Keratinocyte (primary cell): ENCODE results near the gene CLMN. TPM values are rescaled to one million over a fixed set of nuclear protein-coding genes. Genes with fewer than 3 reads are reported as not detected.

Experiments
- DNase-seq: peaks from one replicate; pipeline ENCODE4 v3.0.0-alpha.2; 2011; ENCODE audit warnings: low read depth, missing footprints, low spot score
- FAIRE-seq: peaks from 2 replicates; lab custom pipeline; 2011; peaks lifted over from hg19 to GRCh38; lab: Jason Lieb, UNC
- H2AFZ ChIP-seq: 2 replicates; pipeline ENCODE4 v1.6.0; 2012; ENCODE audit warnings: low read length, control low read depth, inconsistent platforms; ENCODE audit not compliant: control insufficient read depth
- H3K27ac ChIP-seq: 2 replicates; pipeline ENCODE4 v1.5.1; 2011; ENCODE audit warnings: low read length; ENCODE audit not compliant: control insufficient read depth, insufficient read depth
- H3K27me3 ChIP-seq: 3 replicates; pipeline ENCODE4 v1.6.0; 2011; ENCODE audit warnings: low read length; ENCODE audit not compliant: control insufficient read depth, insufficient read depth; ENCODE audit errors: extremely low read depth
- H3K36me3 ChIP-seq, 2 experiments: 2 replicates in 1 of 2; 3 replicates in 1 of 2; pipeline ENCODE4 v1.5.1; 2011; ENCODE audit warnings: low read length in 2 of 2, mild to moderate bottlenecking in 1 of 2; ENCODE audit not compliant: control insufficient read depth in 2 of 2, insufficient read depth in 2 of 2; ENCODE audit errors: extremely low read depth in 1 of 2
- H3K4me1 ChIP-seq: 3 replicates; pipeline ENCODE4 v1.5.1; 2011; ENCODE audit warnings: low read length; ENCODE audit not compliant: control insufficient read depth, insufficient read depth; ENCODE audit errors: extremely low read depth
- H3K4me2 ChIP-seq: 3 replicates; pipeline ENCODE4 v1.6.0; 2011; ENCODE audit warnings: low read depth, low read length; ENCODE audit not compliant: control insufficient read depth, insufficient read depth; ENCODE audit errors: extremely low read depth
- H3K4me3 ChIP-seq, 3 experiments: fragments of 200-600 bp in 1 of 3; sonication (generic) in 1 of 3; 2 replicates in 2 of 3; 3 replicates in 1 of 3; pipeline ENCODE4 v1.5.1; 2011 to 2016; ENCODE audit warnings: low read length in 3 of 3, mild to moderate bottlenecking in 3 of 3, control low read depth in 2 of 3, inconsistent platforms in 1 of 3, low read depth in 1 of 3, mixed read lengths in 1 of 3, mixed run types in 1 of 3, moderate library complexity in 1 of 3; ENCODE audit not compliant: control insufficient read depth in 2 of 3, insufficient read depth in 2 of 3; ENCODE audit errors: extremely low read depth in 1 of 3
- H3K79me2 ChIP-seq: 2 replicates; pipeline ENCODE4 v1.6.0; 2012; ENCODE audit warnings: low read length; ENCODE audit not compliant: control insufficient read depth, insufficient read depth
- H3K9ac ChIP-seq: 3 replicates; pipeline ENCODE4 v1.6.0; 2011; ENCODE audit warnings: low read length; ENCODE audit not compliant: control insufficient read depth, insufficient read depth; ENCODE audit errors: extremely low read depth
- H3K9me1 ChIP-seq: 3 replicates; pipeline ENCODE4 v1.6.0; 2011; ENCODE audit warnings: low read length; ENCODE audit not compliant: control insufficient read depth, insufficient read depth; ENCODE audit errors: extremely low read depth
- H3K9me3 ChIP-seq: 2 replicates; pipeline ENCODE4 v1.5.1; 2012; ENCODE audit warnings: low read depth, low read length; ENCODE audit not compliant: control insufficient read depth
- H4K20me1 ChIP-seq: 3 replicates; pipeline ENCODE4 v1.6.0; 2011; ENCODE audit warnings: low read length; ENCODE audit not compliant: control insufficient read depth, insufficient read depth; ENCODE audit errors: extremely low read depth
- CTCF ChIP-seq, 3 experiments: IDR thresholded peaks in 1 of 3; conservative IDR thresholded peaks in 1 of 3; optimal IDR thresholded peaks in 1 of 3; 2 replicates in 2 of 3; 3 replicates in 1 of 3; pipeline versions ENCODE3 to v1.5.1; 2011; ENCODE audit warnings: low read length in 3 of 3, mild to moderate bottlenecking in 3 of 3, moderate library complexity in 2 of 3, control low read depth in 1 of 3, inconsistent platforms in 1 of 3; ENCODE audit not compliant: insufficient read depth in 2 of 3; ENCODE audit errors: extremely low read depth in 1 of 3
- EZH2 ChIP-seq: IDR thresholded peaks from one replicate; pipeline ENCODE4 v1.6.1; 2012; ENCODE audit warnings: inconsistent platforms, mild to moderate bottlenecking, low read length, moderate library complexity
- dilution Hi-C: fragments of 300-500 bp; cut with MboI; formaldehyde crosslinking; loops from one replicate; pipeline ENCODE4 v1.7.0; 2020; ENCODE audit warnings: low sequenced_read_pairs; ENCODE audit not compliant: extremely low pct_ligation_motif_present
- polyA plus RNA-seq, 5 experiments: library from polyadenylated mRNA; depleted of rRNA in 3 of 5; stranded (reverse) in 3 of 5; stranded (forward) in 1 of 5; unstranded in 1 of 5; fragments of >200 nt; gene quantifications; 1 replicate in 1 of 5; 2 replicates in 3 of 5; 3 replicates in 1 of 5; pipeline versions ENCODE4 v1.2.1 to v1.2.3, GENCODE V29; 2011 to 2012; ENCODE audit warnings: missing spikeins in 2 of 5, low read depth in 1 of 5, low replicate concordance in 1 of 5

Gene CLMN
- polyA plus RNA-seq, 1 donor (not counting 4 experiments of a cell fraction or from before 2014, with no cell fraction given): 6.1 TPM

- no peaks in the 10 kb centered on the region for H3K27me3 ChIP-seq
- no peak for FAIRE-seq
- no peaks in the 10 kb centered on the region for H4K20me1 ChIP-seq
- H3K4me2 ChIP-seq: no peak overlapping the region
- dilution Hi-C loops: no loop called here
- H3K9ac ChIP-seq: no peak overlapping the region
- H3K4me1 ChIP-seq: peaks cover 37% of the 10 kb centered on the region
- no peak overlapping the region for H3K27ac ChIP-seq
- TF ChIP-seq CTCF (optimal IDR thresholded peaks at IDR 0.05 in 1 of 3, IDR thresholded peaks at IDR 0.05 in 1 of 3, conservative IDR thresholded peaks at IDR 0.05 in 1 of 3; ENCODE audit: extremely low read depth in 1 of 3, insufficient read depth in 2 of 3, low read length in 3 of 3) (no peak), EZH2 (no peak)
- DNase-seq: no peak
- no peaks in the 10 kb centered on the region for H3K9me3 ChIP-seq
- no peaks in the 10 kb centered on the region for H3K9me1 ChIP-seq
- H2AFZ ChIP-seq: no peak overlapping the region
- no peaks in the 10 kb centered on the region for H3K79me2 ChIP-seq
- H3K36me3 ChIP-seq: no peaks in the 10 kb centered on the region
- H3K4me3 ChIP-seq: no peak overlapping the region
Observed at GRCh38 chr14:95327558-95328374, 8.1 kb upstream of the CLMN start.

GRCh38 chr14:95326987-95327386, 7.3 kb upstream of the CLMN start:
- Histone ChIP-seq H3K9me3 (no peaks in the 10 kb centered on the region), H3K36me3 (no peaks in the 10 kb centered on the region), H3K79me2 (no peaks in the 10 kb centered on the region), H3K27ac (no peak overlapping the region), H3K9me1 (no peaks in the 10 kb centered on the region), H3K4me2 (no peak overlapping the region), H3K27me3 (no peaks in the 10 kb centered on the region), H2AFZ (no peak overlapping the region), H3K9ac (no peak overlapping the region), H4K20me1 (no peaks in the 10 kb centered on the region), H3K4me1 (peaks cover 45% of the 10 kb centered on the region), H3K4me3 (no peak overlapping the region)
- peak; percentile 39 for FAIRE-seq
- TF ChIP-seq EZH2: no peak
- no peak for TF ChIP-seq CTCF (optimal IDR thresholded peaks at IDR 0.05 in 1 of 3, IDR thresholded peaks at IDR 0.05 in 1 of 3, conservative IDR thresholded peaks at IDR 0.05 in 1 of 3; ENCODE audit: extremely low read depth in 1 of 3, insufficient read depth in 2 of 3, low read length in 3 of 3)
- dilution Hi-C loops: no loop called here
- no peak for DNase-seq
